HCT116 (cell line): Measurements from ENCODE around the gene TRAF3IP1. TPM values are rescaled to one million over a fixed set of nuclear protein-coding genes. Genes with fewer than 3 reads are reported as not detected.
"Not testable (repeated sequence)": the region's sequence is repeated elsewhere in the genome, so short reads cannot be mapped to it uniquely, and the experiment has no call there.

ENCODE experiments used
- ATAC-seq: fragments of 200-7000 bp; cut with Tn5 transposase; 2 replicates; pipeline ENCODE4 v1.9.1; 2020; ENCODE audit warnings: mild to moderate bottlenecking, moderate library complexity
- BruUV-seq: library from RNA; stranded (reverse); fragments of 400-500 nt; replicated peaks from 2 replicates; lab custom pipeline; 2021; lab: Mats Ljungman, UMichigan
- CTCF ChIA-PET: fragments of 300-600 bp; sonication (Branson Sonifier 250); formaldehyde crosslinking; loops from one replicate; lab custom pipeline; 2021; ENCODE audit warnings: antibody characterized with exemption; lab: Charles Lee
- POLR2A ChIA-PET: fragments of 300-600, 350-600 bp; sonication (Branson Sonifier 250); formaldehyde crosslinking; loops from one replicate; lab custom pipeline; 2021; ENCODE audit warnings: antibody characterized with exemption; lab: Charles Lee
- RAD21 ChIA-PET, 2 experiments: fragments of 300-600 bp; sonication (Branson Sonifier 250); formaldehyde crosslinking; loops; one replicate each; lab custom pipeline; 2023; ENCODE audit warnings: low total read pairs in 2 of 2; ENCODE audit not compliant: uncharacterized antibody in 2 of 2, unreplicated experiment in 2 of 2, low non-redundant PET in 1 of 2; lab: Charles Lee
- DNase-seq: peaks from one replicate; pipeline ENCODE4 v3.0.0-alpha.2; 2010; ENCODE audit warnings: low read depth, low spot score
- H2AFZ ChIP-seq: fragments of 200-600 bp; shearing (Covaris generic), sonication (generic); 2 replicates; pipeline ENCODE4 v1.6.1; 2017; ENCODE audit warnings: low read depth, mixed run types, mixed read lengths, antibody characterized with exemption, low read length; ENCODE audit not compliant: poor library complexity, severe bottlenecking
- H3K27ac ChIP-seq: 2 replicates; pipeline ENCODE4 v1.5.1; 2012; ENCODE audit warnings: low read depth, low read length
- H3K27me3 ChIP-seq: fragments of 200-600 bp; sonication (generic); 2 replicates; pipeline ENCODE4 v1.6.1; 2016; ENCODE audit warnings: mixed run types, low read length, mixed read lengths; ENCODE audit not compliant: insufficient read depth
- H3K36me3 ChIP-seq, 2 experiments: fragments of 200-500 bp in 1 of 2; fragments of 200-600 bp in 1 of 2; sonication (Bioruptor generic) in 1 of 2; sonication (generic) in 1 of 2; 2 replicates each; pipeline versions ENCODE4 v1.5.1 to v1.6.1; 2014 to 2016; ENCODE audit warnings: low read length in 2 of 2, inconsistent platforms in 1 of 2, mixed read lengths in 1 of 2, mixed run types in 1 of 2; ENCODE audit not compliant: insufficient read depth in 2 of 2, control insufficient read depth in 1 of 2
- H3K4me1 ChIP-seq, 2 experiments: fragments of 200-600 bp in 1 of 2; sonication (generic) in 1 of 2; 2 replicates each; pipeline versions ENCODE4 v1.5.1 to v1.6.1; 2012 to 2017; ENCODE audit warnings: low read length in 2 of 2, inconsistent platforms in 1 of 2, mild to moderate bottlenecking in 1 of 2, mixed read lengths in 1 of 2, mixed run types in 1 of 2, moderate library complexity in 1 of 2; ENCODE audit not compliant: insufficient read depth in 2 of 2, control insufficient read depth in 1 of 2
- H3K4me2 ChIP-seq: fragments of 200-600 bp; sonication (generic); 2 replicates; pipeline ENCODE4 v1.6.1; 2017; ENCODE audit warnings: mixed run types, low read length, mixed read lengths
- H3K4me3 ChIP-seq, 2 experiments: fragments of 200-600 bp in 1 of 2; sonication (generic) in 1 of 2; replicated peaks in 1 of 2; 2 replicates each; pipeline ENCODE4 v1.5.1; 2011 to 2016; ENCODE audit warnings: low read length in 2 of 2, control low read depth in 1 of 2, low read depth in 1 of 2, mild to moderate bottlenecking in 1 of 2, mixed read lengths in 1 of 2, mixed run types in 1 of 2
- H3K79me2 ChIP-seq: fragments of 200-600 bp; sonication (generic); 2 replicates; pipeline ENCODE4 v1.6.1; 2017; ENCODE audit warnings: mild to moderate bottlenecking, mixed run types, low read length, moderate library complexity, mixed read lengths; ENCODE audit not compliant: insufficient read depth
- H3K9ac ChIP-seq: fragments of 200-600 bp; sonication (generic); 2 replicates; pipeline ENCODE4 v1.6.1; 2016; ENCODE audit warnings: low read length, mixed read lengths
- H3K9me2 ChIP-seq: fragments of 200-600 bp; sonication (generic), shearing (Covaris generic); 2 replicates; pipeline ENCODE4 v1.6.1; 2017; ENCODE audit warnings: mixed run types, mild to moderate bottlenecking, moderate library complexity; ENCODE audit not compliant: insufficient read depth
- H3K9me3 ChIP-seq, 2 experiments: fragments of 200-500 bp in 1 of 2; fragments of 200-600 bp in 1 of 2; sonication (Bioruptor generic) in 1 of 2; sonication (generic) in 1 of 2; 2 replicates each; pipeline ENCODE4 v1.6.1; 2014 to 2017; ENCODE audit warnings: low read length in 2 of 2, mixed read lengths in 2 of 2, inconsistent platforms in 1 of 2, low read depth in 1 of 2, mild to moderate bottlenecking in 1 of 2, mixed run types in 1 of 2, moderate library complexity in 1 of 2; ENCODE audit not compliant: control insufficient read depth in 1 of 2, insufficient read depth in 1 of 2
- H4K20me1 ChIP-seq: fragments of 200-600 bp; sonication (generic), shearing (Covaris generic); 2 replicates; pipeline ENCODE4 v1.6.1; 2017; ENCODE audit warnings: mixed run types, mild to moderate bottlenecking, moderate library complexity; ENCODE audit not compliant: insufficient read depth
- ATF3 ChIP-seq: IDR thresholded peaks from 2 replicates; pipeline ENCODE4 v1.6.1; 2012
- CBX3 ChIP-seq: IDR thresholded peaks from 2 replicates; pipeline ENCODE4 v1.6.1; 2012; ENCODE audit warnings: low read depth
- CEBPB ChIP-seq: IDR thresholded peaks from 2 replicates; pipeline ENCODE4 v1.6.1; 2012; ENCODE audit warnings: low read depth
- FOSL1 ChIP-seq: IDR thresholded peaks from 2 replicates; pipeline ENCODE4 v1.6.1; 2012; ENCODE audit warnings: low read depth
- POLR2AphosphoS5 ChIP-seq: IDR thresholded peaks from 2 replicates; pipeline ENCODE4 v1.6.1; 2011; ENCODE audit warnings: mild to moderate bottlenecking, low read depth, low read length, moderate library complexity
- RAD21 ChIP-seq: IDR thresholded peaks from 2 replicates; pipeline ENCODE4 v1.6.1; 2012; ENCODE audit warnings: low read depth, mild to moderate bottlenecking
- SIN3A ChIP-seq: IDR thresholded peaks from 2 replicates; pipeline ENCODE4 v1.6.1; 2012; ENCODE audit warnings: low read depth
- SP1 ChIP-seq: IDR thresholded peaks from 2 replicates; pipeline ENCODE4 v1.6.1; 2012; ENCODE audit warnings: low read depth
- SRF ChIP-seq: IDR thresholded peaks from 2 replicates; pipeline ENCODE4 v1.6.1; 2012; ENCODE audit warnings: low read depth
- TCF7L2 ChIP-seq: IDR thresholded peaks from 2 replicates; pipeline ENCODE4 v1.7.0; 2011; ENCODE audit warnings: borderline replicate concordance, inconsistent platforms; ENCODE audit not compliant: insufficient read depth, insufficient read length; ENCODE audit errors: extremely low read depth
- ZFX ChIP-seq: fragments of 450-650 bp; IDR thresholded peaks from 2 replicates; pipeline ENCODE4 v1.6.1; 2017
- ZNF274 ChIP-seq: fragments of 200-500 bp; sonication (Bioruptor generic); IDR thresholded peaks from 2 replicates; pipeline ENCODE4 v1.6.1; 2014; ENCODE audit warnings: mild to moderate bottlenecking, low read depth, low read length, inconsistent platforms
- intact Hi-C: fragments of 100-400 bp; cut with micrococcal nuclease; formaldehyde crosslinking; loops from 2 replicates; pipeline ENCODE4 v1.10.0; 2022
- total RNA-seq: library from RNA; stranded (reverse); gene quantifications from one replicate; pipeline ENCODE4 v1.2.1, GENCODE V29; 2021; ENCODE audit not compliant: unreplicated experiment
- TF ChIP-seq, protein P1 (sequence below): IDR thresholded peaks from 2 replicates; pipeline ENCODE4 v1.6.1; 2011; ENCODE audit warnings: mild to moderate bottlenecking, low read length, moderate library complexity; ENCODE audit not compliant: insufficient replicate concordance; ENCODE audit errors: extremely low read depth
- TF ChIP-seq, protein P2 (sequence below): IDR thresholded peaks from 2 replicates; pipeline ENCODE4 v1.6.1; 2012

Gene TRAF3IP1
- total RNA-seq, 1 experiment from 2014 or later = 19.4 TPM

DNA sequence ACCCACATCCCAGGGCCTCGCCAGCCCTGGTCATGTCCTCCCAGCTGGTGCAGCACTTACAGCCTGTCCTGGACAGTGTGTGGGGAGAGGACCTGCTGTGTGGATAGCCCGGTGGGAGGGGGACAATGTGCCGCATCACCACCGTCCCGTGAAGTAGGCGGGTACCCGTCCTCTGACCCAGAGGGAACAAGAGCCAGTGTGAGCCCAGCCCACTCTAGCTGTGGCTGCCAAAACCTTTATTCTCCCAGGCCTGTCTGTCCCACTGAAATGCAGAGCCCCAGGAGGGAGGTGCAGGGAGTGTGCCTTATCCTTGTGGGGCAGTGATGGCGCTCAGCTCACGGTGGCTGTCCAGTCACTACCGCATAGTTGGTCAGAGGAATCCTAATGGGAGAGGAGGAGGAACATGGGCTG lies 1.7 kb downstream of the TRAF3IP1 start:
- Histone ChIP-seq H3K9me3 (0 out of 4 replicates have a peak, but pooled peaks cover 0 to 3% of the 10 kb centered on the region in 2 experiments), H3K27ac (no peak overlapping the region), H3K36me3 (no peaks in the 10 kb centered on the region), H3K4me2 (peak overlapping the region; percentile 92), H3K79me2 (peaks cover 19% of the 10 kb centered on the region), H3K9me2 (no peaks in the 10 kb centered on the region), H4K20me1 (no peaks in the 10 kb centered on the region), H3K9ac (no peak overlapping the region; the same call in 1 of the 2 replicates), H3K4me1 (peaks cover 10 to 16% of the 10 kb centered on the region in 2 experiments; a peak in 3 of 4 replicates)
- RAD21 ChIA-PET = no interaction called here
- DNase-seq (no peak), ATAC-seq (no peak)
- POLR2A ChIA-PET = no interaction called here
- BruUV-seq = TSS peak; percentile 32
- TF ChIP-seq, protein P1, sequence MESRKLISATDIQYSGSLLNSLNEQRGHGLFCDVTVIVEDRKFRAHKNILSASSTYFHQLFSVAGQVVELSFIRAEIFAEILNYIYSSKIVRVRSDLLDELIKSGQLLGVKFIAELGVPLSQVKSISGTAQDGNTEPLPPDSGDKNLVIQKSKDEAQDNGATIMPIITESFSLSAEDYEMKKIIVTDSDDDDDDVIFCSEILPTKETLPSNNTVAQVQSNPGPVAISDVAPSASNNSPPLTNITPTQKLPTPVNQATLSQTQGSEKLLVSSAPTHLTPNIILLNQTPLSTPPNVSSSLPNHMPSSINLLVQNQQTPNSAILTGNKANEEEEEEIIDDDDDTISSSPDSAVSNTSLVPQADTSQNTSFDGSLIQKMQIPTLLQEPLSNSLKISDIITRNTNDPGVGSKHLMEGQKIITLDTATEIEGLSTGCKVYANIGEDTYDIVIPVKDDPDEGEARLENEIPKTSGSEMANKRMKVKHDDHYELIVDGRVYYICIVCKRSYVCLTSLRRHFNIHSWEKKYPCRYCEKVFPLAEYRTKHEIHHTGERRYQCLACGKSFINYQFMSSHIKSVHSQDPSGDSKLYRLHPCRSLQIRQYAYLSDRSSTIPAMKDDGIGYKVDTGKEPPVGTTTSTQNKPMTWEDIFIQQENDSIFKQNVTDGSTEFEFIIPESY = no peak
- TF ChIP-seq, protein P2, sequence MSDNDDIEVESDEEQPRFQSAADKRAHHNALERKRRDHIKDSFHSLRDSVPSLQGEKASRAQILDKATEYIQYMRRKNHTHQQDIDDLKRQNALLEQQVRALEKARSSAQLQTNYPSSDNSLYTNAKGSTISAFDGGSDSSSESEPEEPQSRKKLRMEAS = no peak
- TF ChIP-seq FOSL1 = no peak
- TF ChIP-seq POLR2AphosphoS5 = no peak
- no peak for TF ChIP-seq SP1
- TF ChIP-seq ZNF274 = no peak
- no peak for TF ChIP-seq SIN3A
- no peak for TF ChIP-seq RAD21
- no peak for TF ChIP-seq ZFX
- TF ChIP-seq TCF7L2 = no peak
- TF ChIP-seq ATF3 = no peak
- TF ChIP-seq CEBPB = no peak
- TF ChIP-seq SRF = no peak
- TF ChIP-seq CBX3 = no peak
- TF ChIP-seq, all 23 proteins: peak for 0
- H3K27me3 ChIP-seq = no peaks in the 10 kb centered on the region
- CTCF ChIA-PET = no interaction called here
- H3K4me3 ChIP-seq = peak overlapping the region; percentile 5 to 77; a peak in 2 of 4 replicates
- H2AFZ ChIP-seq = no peak overlapping the region
- intact Hi-C loops = no loop called here

DNA sequence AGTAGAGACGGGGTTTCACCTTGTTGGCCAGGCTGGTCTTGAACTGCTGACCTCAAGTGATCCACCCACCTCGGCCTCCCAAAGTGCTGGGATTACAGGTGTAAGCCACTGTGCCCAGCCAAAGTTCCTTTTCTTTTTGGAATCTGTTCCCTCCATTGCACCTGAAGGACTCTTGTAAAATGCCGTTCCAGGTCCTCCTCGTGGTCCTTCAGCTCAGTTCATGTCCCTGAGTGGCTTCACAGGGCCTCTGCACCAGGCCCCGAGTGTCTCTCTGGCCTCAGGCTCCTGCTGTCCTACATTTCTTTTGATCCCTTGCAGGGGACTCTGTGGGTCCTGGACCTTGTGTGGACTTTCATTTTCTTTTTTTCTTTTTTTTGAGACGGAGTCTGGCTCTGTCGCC lies 3.9 kb downstream of the TRAF3IP1 start:
- H3K9me2 ChIP-seq, H3K36me3 ChIP-seq, H3K9ac ChIP-seq, H3K27ac ChIP-seq, H4K20me1 ChIP-seq, POLR2A ChIA-PET, CTCF ChIA-PET, BruUV-seq, DNase-seq, H3K4me2 ChIP-seq, H2AFZ ChIP-seq, RAD21 ChIA-PET, H3K4me3 ChIP-seq, H3K9me3 ChIP-seq, H3K27me3 ChIP-seq, ATAC-seq, intact Hi-C loops: not testable (repeated sequence)
- peaks cover 19% of the 10 kb centered on the region for H3K79me2 ChIP-seq
- peaks cover 10 to 16% of the 10 kb centered on the region in 2 experiments; a peak in 3 of 4 replicates for H3K4me1 ChIP-seq
